Muscle layer of duodenum (tissue), 2 donors: ENCODE results near the gene RFX3.

Experiments
- H3K27ac ChIP-seq: one replicate; pipeline ENCODE4 v1.7.0; 2013; ENCODE audit warnings: mild to moderate bottlenecking, low read length
- H3K27me3 ChIP-seq: one replicate; pipeline ENCODE4 v1.7.0; 2013; ENCODE audit warnings: low read depth, mild to moderate bottlenecking, control low read depth, low read length
- H3K36me3 ChIP-seq, 2 donors: one replicate each; pipeline ENCODE4 v1.7.0; 2013; ENCODE audit warnings: low read length in 2 of 2, control low read depth in 1 of 2, mild to moderate bottlenecking in 1 of 2; ENCODE audit not compliant: insufficient read depth in 2 of 2, control insufficient read depth in 1 of 2
- H3K4me1 ChIP-seq, 2 donors: one replicate each; pipeline ENCODE4 v1.7.0; 2013; ENCODE audit warnings: low read length in 2 of 2, mild to moderate bottlenecking in 2 of 2, control low read depth in 1 of 2, moderate library complexity in 1 of 2; ENCODE audit not compliant: insufficient read depth in 2 of 2, control insufficient read depth in 1 of 2
- H3K4me3 ChIP-seq, 2 donors: one replicate each; pipeline ENCODE4 v1.7.0; 2013; ENCODE audit warnings: low read length in 2 of 2, low read depth in 1 of 2, mild to moderate bottlenecking in 1 of 2
- H3K9me3 ChIP-seq, 2 donors: one replicate each; pipeline ENCODE4 v1.7.0; 2013; ENCODE audit warnings: low read length in 2 of 2, control low read depth in 1 of 2, mild to moderate bottlenecking in 1 of 2; ENCODE audit not compliant: control insufficient read depth in 1 of 2
- donor health status: healthy.

The RFX3 gene

GRCh38 chr9:3371842-3372241 lies 154.0 kb downstream of the RFX3 start:
- Histone ChIP-seq H3K27ac (no peak overlapping the region), H3K4me1 (no peaks in the 10 kb centered on the region), H3K9me3 (no peaks in the 10 kb centered on the region), H3K4me3 (no peak overlapping the region), H3K36me3 (no peaks in the 10 kb centered on the region), H3K27me3 (no peaks in the 10 kb centered on the region)

GRCh38 chr9:3370715-3371114 lies 155.1 kb downstream of the RFX3 start:
- Histone ChIP-seq H3K4me1 (no peaks in the 10 kb centered on the region), H3K9me3 (no peaks in the 10 kb centered on the region)

DNA sequence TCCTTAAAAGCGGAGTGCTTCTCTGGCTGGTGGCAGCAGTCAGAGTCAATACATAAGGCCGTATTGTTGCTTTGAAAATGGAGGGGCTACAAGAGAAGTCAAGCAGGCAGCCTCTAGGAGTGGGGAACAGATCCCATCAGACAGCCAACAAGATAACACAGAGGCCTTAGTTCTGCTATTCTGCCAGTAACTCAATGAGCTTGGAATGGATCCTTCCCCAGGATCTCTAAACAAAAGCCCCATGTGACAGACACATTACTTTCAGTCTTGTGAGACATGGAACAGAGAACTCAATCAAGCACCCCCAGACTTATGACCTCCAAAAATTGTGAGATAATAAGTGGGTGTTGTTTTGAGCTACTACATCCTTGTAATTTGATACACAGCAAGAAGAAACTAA lies 158.6 kb downstream of the RFX3 start:
- Histone ChIP-seq H3K9me3 (no peaks in the 10 kb centered on the region), H3K4me3 (no peak overlapping the region), H3K36me3 (no peaks in the 10 kb centered on the region), H3K4me1 (peaks cover 0 to 3% of the 10 kb centered on the region in 2 donors), H3K27ac (no peak overlapping the region), H3K27me3 (no peaks in the 10 kb centered on the region)

More at GRCh38 chr9:3370715-3371114, 155.1 kb downstream of the RFX3 start:
- Histone ChIP-seq H3K4me3 (no peak overlapping the region), H3K36me3 (no peaks in the 10 kb centered on the region), H3K27me3 (no peaks in the 10 kb centered on the region), H3K27ac (no peak overlapping the region)

DNA sequence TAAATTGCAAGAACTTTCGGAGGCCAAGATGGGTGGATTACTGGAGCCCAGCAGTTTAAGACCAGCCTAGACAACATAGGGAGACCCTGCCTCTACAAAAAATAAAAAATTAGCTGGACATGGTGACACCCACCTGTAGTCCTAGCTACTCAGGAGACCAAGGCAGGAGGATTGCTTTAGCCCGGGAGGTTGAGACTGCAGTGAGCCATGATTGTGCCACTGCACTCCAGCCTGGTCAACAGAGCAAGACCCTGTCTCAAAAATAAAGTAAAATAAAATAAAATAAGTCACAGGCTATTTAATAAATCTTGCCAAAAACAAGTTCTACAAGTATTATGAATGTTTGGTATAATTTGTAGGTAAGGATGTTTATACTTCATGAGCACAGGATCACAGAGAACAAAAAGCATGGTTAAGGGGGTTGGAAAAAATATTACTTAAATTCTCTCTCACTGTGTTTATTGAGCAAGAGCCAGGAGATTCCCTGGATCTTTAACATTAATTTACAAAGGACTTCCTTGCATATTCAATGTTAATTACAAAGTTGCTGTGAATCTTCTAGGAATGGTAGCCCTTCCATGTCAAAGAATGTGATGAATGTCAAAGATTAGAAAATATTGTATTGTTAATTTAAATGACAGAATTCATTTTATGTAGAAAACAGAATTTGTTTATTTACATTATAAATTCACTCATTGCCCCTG lies 164.0 kb downstream of the RFX3 start:
- Histone ChIP-seq H3K36me3 (no peaks in the 10 kb centered on the region), H3K27me3 (no peaks in the 10 kb centered on the region), H3K27ac (no peak overlapping the region), H3K4me3 (no peak overlapping the region), H3K9me3 (no peaks in the 10 kb centered on the region), H3K4me1 (peaks cover 0 to 8% of the 10 kb centered on the region in 2 donors)

GRCh38 chr9:3361116-3361515 lies 164.7 kb downstream of the RFX3 start:
- no peak overlapping the region for H3K4me3 ChIP-seq
- peaks cover 0 to 8% of the 10 kb centered on the region in 2 donors for H3K4me1 ChIP-seq
- no peak overlapping the region for H3K27ac ChIP-seq
- H3K27me3 ChIP-seq: no peaks in the 10 kb centered on the region
- H3K36me3 ChIP-seq: no peaks in the 10 kb centered on the region
- H3K9me3 ChIP-seq: no peaks in the 10 kb centered on the region

GRCh38 chr9:3360245-3360644 lies 165.6 kb downstream of the RFX3 start:
- Histone ChIP-seq H3K36me3 (no peaks in the 10 kb centered on the region), H3K27ac (no peak overlapping the region), H3K4me1 (peaks cover 0 to 8% of the 10 kb centered on the region in 2 donors), H3K27me3 (no peaks in the 10 kb centered on the region), H3K9me3 (no peaks in the 10 kb centered on the region), H3K4me3 (no peak overlapping the region)

DNA sequence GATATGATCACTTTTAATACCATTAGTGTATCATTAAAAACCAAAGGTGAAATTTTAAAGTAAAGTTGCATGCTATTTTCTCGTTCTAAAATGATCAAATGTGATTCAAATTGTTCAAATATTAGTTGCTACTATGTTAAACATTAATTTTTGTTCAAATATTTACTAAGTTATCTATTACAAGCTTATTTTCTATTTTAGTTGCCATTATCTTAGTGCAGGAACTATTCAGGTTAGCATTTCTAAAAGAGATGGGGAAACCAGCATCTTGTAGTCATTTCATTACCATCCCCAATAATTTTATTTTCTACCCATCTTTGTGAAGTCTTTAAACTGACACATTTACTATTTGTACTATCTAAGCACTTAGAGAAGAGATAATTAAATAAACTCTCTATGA lies 166.0 kb downstream of the RFX3 start:
- H3K4me1 ChIP-seq: peaks cover 0 to 8% of the 10 kb centered on the region in 2 donors
- H3K4me3 ChIP-seq: no peak overlapping the region
- H3K27ac ChIP-seq: no peak overlapping the region
- H3K36me3 ChIP-seq: no peaks in the 10 kb centered on the region
- no peaks in the 10 kb centered on the region for H3K9me3 ChIP-seq
- H3K27me3 ChIP-seq: no peaks in the 10 kb centered on the region

DNA sequence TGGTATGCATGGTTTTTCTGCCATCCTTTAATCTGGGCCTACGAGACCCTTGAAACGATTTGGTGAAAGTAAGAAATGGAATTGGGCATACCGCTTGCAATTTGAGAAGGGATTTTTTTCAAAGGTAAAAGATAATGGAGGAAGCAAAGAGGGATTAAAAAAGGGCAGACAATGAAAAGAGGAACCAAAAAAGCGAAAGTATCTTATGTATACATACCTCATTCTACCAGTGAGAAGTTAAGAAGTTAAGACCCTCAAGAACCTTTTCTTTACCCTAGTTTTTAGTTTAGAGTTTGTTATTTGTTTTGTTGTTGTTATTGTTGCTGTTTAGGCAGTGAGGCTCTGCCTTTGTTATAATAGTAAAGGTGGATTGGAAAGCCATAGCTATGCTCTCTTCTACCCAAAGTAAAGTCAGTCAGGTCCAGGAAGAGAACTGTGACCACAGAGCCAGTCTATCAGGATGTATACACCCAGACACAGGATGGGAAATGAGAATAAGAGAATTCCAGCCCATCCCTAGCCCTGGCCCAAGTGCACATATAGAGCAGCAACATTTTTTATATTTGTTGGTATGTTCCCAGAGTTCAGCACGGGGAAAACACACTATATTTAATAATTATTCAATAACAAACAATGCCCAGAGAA lies 166.6 kb downstream of the RFX3 start:
- peaks cover 0 to 8% of the 10 kb centered on the region in 2 donors for H3K4me1 ChIP-seq
- no peaks in the 10 kb centered on the region for H3K27me3 ChIP-seq
- no peak overlapping the region for H3K27ac ChIP-seq
- H3K36me3 ChIP-seq: no peaks in the 10 kb centered on the region
- H3K4me3 ChIP-seq: no peak overlapping the region
- no peaks in the 10 kb centered on the region for H3K9me3 ChIP-seq

DNA sequence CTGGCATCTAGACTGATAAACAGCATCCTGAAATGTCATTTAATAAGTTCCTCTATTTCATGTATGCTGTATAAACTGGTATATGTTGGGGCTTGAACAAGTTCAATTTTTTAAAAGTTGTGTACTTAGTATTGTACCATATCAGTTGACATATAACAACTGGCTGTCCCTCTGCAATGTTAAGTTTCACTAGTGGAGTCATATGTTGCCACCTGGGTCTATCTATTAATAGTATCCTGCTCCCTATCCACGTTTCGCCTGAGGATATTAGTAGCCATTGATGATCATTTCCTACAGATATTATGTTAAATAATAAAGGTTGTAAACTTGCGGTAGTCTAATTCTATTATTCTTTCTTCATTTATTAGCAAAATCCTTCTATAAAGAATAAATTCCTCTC lies 177.6 kb downstream of the RFX3 start:
- Histone ChIP-seq H3K4me1 (no peaks in the 10 kb centered on the region), H3K36me3 (peaks cover 0 to 5% of the 10 kb centered on the region in 2 donors), H3K27me3 (no peaks in the 10 kb centered on the region), H3K4me3 (no peak overlapping the region), H3K9me3 (no peaks in the 10 kb centered on the region), H3K27ac (no peak overlapping the region)

DNA sequence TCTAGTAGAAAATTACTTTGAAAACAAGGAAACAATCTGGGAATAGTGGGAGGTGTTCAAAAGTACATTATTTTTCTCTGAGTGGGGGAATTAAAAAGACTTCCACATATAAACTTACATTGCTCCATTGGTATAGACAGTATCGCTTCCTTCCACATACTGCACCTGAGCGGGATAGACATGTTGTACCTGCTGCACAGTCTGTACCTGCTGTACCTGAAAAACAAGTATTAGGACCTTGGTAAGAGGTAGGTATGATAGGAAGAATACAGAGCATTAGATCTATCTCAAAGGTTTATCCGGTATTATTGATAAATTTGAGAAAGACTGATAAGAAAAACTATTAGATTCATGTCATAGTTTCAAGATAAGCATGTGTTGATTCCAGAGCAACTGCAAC lies 179.3 kb downstream of the RFX3 start:
- H3K9me3 ChIP-seq: no peaks in the 10 kb centered on the region
- no peak overlapping the region for H3K4me3 ChIP-seq
- no peak overlapping the region for H3K27ac ChIP-seq
- no peaks in the 10 kb centered on the region for H3K4me1 ChIP-seq
- H3K36me3 ChIP-seq: peaks cover 0 to 5% of the 10 kb centered on the region in 2 donors
- no peaks in the 10 kb centered on the region for H3K27me3 ChIP-seq

GRCh38 chr9:3343671-3344070 lies 182.1 kb downstream of the RFX3 start:
- Histone ChIP-seq H3K9me3 (no peaks in the 10 kb centered on the region), H3K27me3 (no peaks in the 10 kb centered on the region), H3K36me3 (peaks cover 0 to 5% of the 10 kb centered on the region in 2 donors), H3K4me1 (no peaks in the 10 kb centered on the region), H3K4me3 (no peak overlapping the region), H3K27ac (no peak overlapping the region)
